Astrocyte (in vitro differentiated cells and primary cell): ENCODE measurements around the gene CCNH.

Experiments
- CTCF ChIP-seq: IDR thresholded peaks from 2 replicates; pipeline ENCODE4 v1.5.1; 2011; ENCODE audit warnings: low read depth, mild to moderate bottlenecking, inconsistent platforms, low read length, moderate library complexity; ENCODE audit not compliant: insufficient read depth
- EZH2 ChIP-seq: IDR thresholded peaks from 2 replicates; pipeline ENCODE4 v1.6.1; 2012; ENCODE audit warnings: mild to moderate bottlenecking, low read length, inconsistent platforms; ENCODE audit not compliant: insufficient read depth

GRCh38 chr5:87372705-87373104 lies 40.0 kb downstream of the CCNH start:
- TF ChIP-seq EZH2 (no peak), CTCF (no peak)
